OCI-LY3 (cell line): ENCODE measurements around the gene ALDH3B2.
"Not testable (repeated sequence)": the region's sequence is repeated elsewhere in the genome, so short reads cannot be mapped to it uniquely, and the experiment has no call there.

Experiments
- CTCF ChIP-seq: fragments of 200-600, 300-600 bp; sonication (generic); IDR thresholded peaks from 2 replicates; pipeline ENCODE4 v1.5.1; 2014; ENCODE audit warnings: antibody characterized with exemption, low read length, low read depth
- EZH2phosphoT487 ChIP-seq: fragments of 200-600 bp; shearing (Covaris generic); IDR thresholded peaks from 2 replicates; pipeline ENCODE4 v1.6.1; 2018; ENCODE audit warnings: antibody characterized with exemption, mixed run types, low read depth

DNA sequence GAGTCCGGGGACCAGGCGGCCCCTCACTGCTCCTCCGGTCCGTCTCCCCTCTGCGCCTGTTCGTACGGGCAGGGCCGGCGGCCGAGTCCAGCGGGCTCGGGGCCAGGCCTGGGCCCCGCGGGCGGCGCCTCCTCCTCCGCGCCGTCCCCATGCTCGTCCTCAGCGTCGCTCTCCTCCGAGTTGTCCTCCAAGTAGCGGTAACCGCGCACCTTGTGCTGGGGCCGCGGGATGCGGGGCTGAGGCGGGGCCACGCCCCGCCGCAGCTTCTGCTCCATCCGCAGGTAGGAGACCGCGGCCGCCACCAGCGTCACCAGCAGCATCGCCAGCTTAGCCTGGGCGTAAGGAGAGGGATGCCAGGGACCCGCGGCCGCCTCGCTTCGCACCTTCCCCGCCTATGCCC, 37.3 kb upstream of the ALDH3B2 start:
- not testable (repeated sequence) for TF ChIP-seq CTCF, EZH2phosphoT487
